ENCODE data around the gene LUZP2.

- TF ChIP-seq CTCF (IDR thresholded peaks at IDR 0.05) (no peak), POLR2A (IDR thresholded peaks at IDR 0.05) (no peak)
Measured at GRCh38 chr11:24900960-24901549, 404.2 kb downstream of the LUZP2 start.

All from adrenal gland (tissue), 5 donors.